Loucy (cell line): ENCODE data around the gene FAM237A.

Source experiments
- H2AFZ ChIP-seq: fragments of 200-600 bp; sonication (generic); 2 replicates; pipeline ENCODE4 v1.6.0; 2016; ENCODE audit warnings: antibody characterized with exemption, mild to moderate bottlenecking, low read length, moderate library complexity
- H3F3A ChIP-seq: fragments of 200-600 bp; 2 replicates; pipeline ENCODE4 v1.6.0; 2016; ENCODE audit warnings: antibody characterized with exemption, low read depth, mild to moderate bottlenecking
- H3K27me3 ChIP-seq: fragments of 200-600 bp; sonication (generic); 2 replicates; pipeline ENCODE4 v1.6.1; 2014; ENCODE audit warnings: low read length, mild to moderate bottlenecking; ENCODE audit not compliant: insufficient read depth, poor library complexity, severe bottlenecking
- H3K36me3 ChIP-seq: fragments of 200-600 bp; sonication (generic); 2 replicates; pipeline ENCODE4 v1.6.1; 2016; ENCODE audit warnings: low read length; ENCODE audit not compliant: insufficient read depth
- H3K4me1 ChIP-seq: fragments of 200-600 bp; sonication (generic); 2 replicates; pipeline ENCODE4 v1.5.1; 2014; ENCODE audit warnings: low read length, mild to moderate bottlenecking; ENCODE audit not compliant: insufficient read depth, poor library complexity, severe bottlenecking
- H3K4me2 ChIP-seq: fragments of 200-600 bp; sonication (generic); 2 replicates; pipeline ENCODE4 v1.6.0; 2014; ENCODE audit warnings: antibody characterized with exemption, low read length, low read depth, mild to moderate bottlenecking; ENCODE audit not compliant: poor library complexity, severe bottlenecking
- H3K4me3 ChIP-seq: fragments of 200-600 bp; sonication (generic); 2 replicates; pipeline ENCODE4 v1.5.1; 2014; ENCODE audit warnings: low read length, mild to moderate bottlenecking, mixed read lengths; ENCODE audit not compliant: poor library complexity, severe bottlenecking
- H3K79me2 ChIP-seq: fragments of 200-600 bp; sonication (generic); 2 replicates; pipeline ENCODE4 v1.6.1; 2014; ENCODE audit warnings: low read length; ENCODE audit not compliant: insufficient read depth
- H3K9ac ChIP-seq: fragments of 200-600 bp; sonication (generic); 2 replicates; pipeline ENCODE4 v1.6.0; 2014; ENCODE audit warnings: mild to moderate bottlenecking, low read depth, low read length, moderate library complexity; ENCODE audit not compliant: poor library complexity, severe bottlenecking
- H3K9me2 ChIP-seq: fragments of 200-600 bp; sonication (generic); replicated peaks from 2 replicates; pipeline ENCODE4 v1.6.1; 2016; ENCODE audit warnings: low read depth, low read length, mixed read lengths
- H3K9me3 ChIP-seq: fragments of 200-600 bp; sonication (generic); 2 replicates; pipeline ENCODE4 v1.6.1; 2014; ENCODE audit warnings: mild to moderate bottlenecking, antibody characterized with exemption, low read length, low read depth; ENCODE audit not compliant: insufficient read depth
- H4K20me1 ChIP-seq: fragments of 200-600 bp; sonication (generic); 2 replicates; pipeline ENCODE4 v1.6.0; 2014; ENCODE audit warnings: antibody characterized with exemption, low read length, mild to moderate bottlenecking; ENCODE audit not compliant: insufficient read depth, poor library complexity, severe bottlenecking
- EZH2phosphoT487 ChIP-seq: fragments of 200-600 bp; IDR thresholded peaks from 2 replicates; pipeline ENCODE4 v1.6.1; 2018; ENCODE audit warnings: antibody characterized with exemption, mild to moderate bottlenecking, moderate library complexity, borderline replicate concordance
- TF ChIP-seq, protein P1 (sequence below): fragments of 200-600 bp; sonication (generic); conservative IDR thresholded peaks from 2 replicates; pipeline ENCODE4 v1.5.1; 2014; ENCODE audit warnings: mild to moderate bottlenecking, antibody characterized with exemption, low read length

Gene FAM237A

DNA sequence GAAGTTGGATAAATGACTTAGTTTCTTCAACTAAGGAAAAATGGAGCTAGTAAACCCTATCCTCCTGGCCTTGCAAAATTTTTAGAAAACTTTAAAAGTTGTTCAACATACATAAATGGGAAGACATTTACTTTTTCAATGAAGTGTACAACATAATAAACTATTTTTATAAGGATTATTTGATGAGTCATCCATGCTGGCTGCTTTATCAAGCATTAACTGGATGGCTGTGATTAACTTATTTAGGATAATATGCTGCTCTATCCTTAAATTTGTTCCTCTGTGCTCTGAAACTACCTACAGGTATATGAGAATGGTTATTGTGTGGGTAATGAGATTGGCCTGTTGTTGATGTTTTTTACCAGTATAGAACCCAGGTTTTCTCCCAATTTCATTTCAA, 54.6 kb downstream of the FAM237A start:
- Histone ChIP-seq H3K36me3 (no peaks in the 10 kb centered on the region), H3K4me2 (no peak overlapping the region), H2AFZ (no peak overlapping the region), H3K9me3 (no peaks in the 10 kb centered on the region), H3K4me1 (peaks cover 8% of the 10 kb centered on the region), H4K20me1 (no peaks in the 10 kb centered on the region), H3K79me2 (no peaks in the 10 kb centered on the region), H3F3A (no peaks in the 10 kb centered on the region), H3K27me3 (no peaks in the 10 kb centered on the region), H3K9ac (no peak overlapping the region), H3K9me2 (no peaks in the 10 kb centered on the region), H3K4me3 (no peak overlapping the region)
- TF ChIP-seq, protein P1, sequence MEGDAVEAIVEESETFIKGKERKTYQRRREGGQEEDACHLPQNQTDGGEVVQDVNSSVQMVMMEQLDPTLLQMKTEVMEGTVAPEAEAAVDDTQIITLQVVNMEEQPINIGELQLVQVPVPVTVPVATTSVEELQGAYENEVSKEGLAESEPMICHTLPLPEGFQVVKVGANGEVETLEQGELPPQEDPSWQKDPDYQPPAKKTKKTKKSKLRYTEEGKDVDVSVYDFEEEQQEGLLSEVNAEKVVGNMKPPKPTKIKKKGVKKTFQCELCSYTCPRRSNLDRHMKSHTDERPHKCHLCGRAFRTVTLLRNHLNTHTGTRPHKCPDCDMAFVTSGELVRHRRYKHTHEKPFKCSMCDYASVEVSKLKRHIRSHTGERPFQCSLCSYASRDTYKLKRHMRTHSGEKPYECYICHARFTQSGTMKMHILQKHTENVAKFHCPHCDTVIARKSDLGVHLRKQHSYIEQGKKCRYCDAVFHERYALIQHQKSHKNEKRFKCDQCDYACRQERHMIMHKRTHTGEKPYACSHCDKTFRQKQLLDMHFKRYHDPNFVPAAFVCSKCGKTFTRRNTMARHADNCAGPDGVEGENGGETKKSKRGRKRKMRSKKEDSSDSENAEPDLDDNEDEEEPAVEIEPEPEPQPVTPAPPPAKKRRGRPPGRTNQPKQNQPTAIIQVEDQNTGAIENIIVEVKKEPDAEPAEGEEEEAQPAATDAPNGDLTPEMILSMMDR, result no peak
- no peak for TF ChIP-seq EZH2phosphoT487

GRCh38 chr2:206698811-206699210, 56.5 kb downstream of the FAM237A start:
- no peaks in the 10 kb centered on the region for H3K9me3 ChIP-seq
- TF ChIP-seq, protein P1, result no peak
- TF ChIP-seq EZH2phosphoT487, result no peak

More at GRCh38 chr2:206698811-206699210, 56.5 kb downstream of the FAM237A start:
- no peaks in the 10 kb centered on the region for H3F3A ChIP-seq
- no peaks in the 10 kb centered on the region for H4K20me1 ChIP-seq
- H2AFZ ChIP-seq, result no peak overlapping the region
- H3K36me3 ChIP-seq, result no peaks in the 10 kb centered on the region
- no peaks in the 10 kb centered on the region for H3K27me3 ChIP-seq
- H3K79me2 ChIP-seq, result no peaks in the 10 kb centered on the region
- peaks cover 8% of the 10 kb centered on the region for H3K4me1 ChIP-seq
- no peak overlapping the region for H3K4me2 ChIP-seq
- no peak overlapping the region for H3K4me3 ChIP-seq
- H3K9me2 ChIP-seq, result no peaks in the 10 kb centered on the region
- H3K9ac ChIP-seq, result no peak overlapping the region
